ENCODE data around the gene PGF. TPM values are rescaled to one million over a fixed set of nuclear protein-coding genes. Genes with fewer than 3 reads are reported as not detected.
"Not testable (repeated sequence)": the region's sequence is repeated elsewhere in the genome, so short reads cannot be mapped to it uniquely, and the experiment has no call there.

Gene PGF
- total and polyA plus RNA-seq, 2 of the 13 experiments (the other 11 are each of a cell fraction or from before 2014, with no cell fraction given) = 10.7 to 27.5 TPM

GRCh38 chr14:74931744-74932143 is 23.7 kb downstream of the PGF start:
- BruUV-seq (replicated peaks); H4K20me1 ChIP-seq (ENCODE audit: insufficient read depth, low read length); H3K36me3 ChIP-seq (replicated peaks in 1 of 2; ENCODE audit: control insufficient read depth in 1 of 2, insufficient read depth in 2 of 2, low read length in 2 of 2); H3K79me2 ChIP-seq (ENCODE audit: insufficient read depth, low read length); intact Hi-C loops (cut with micrococcal nuclease; ENCODE audit: unreplicated experiment); H3K9ac ChIP-seq (ENCODE audit: insufficient read depth, low read depth, low read length); H3K27me3 ChIP-seq (ENCODE audit: control insufficient read depth in 1 of 2, insufficient read depth in 2 of 2, low read length in 2 of 2); CTCF ChIA-PET (ENCODE audit: low intra/inter-chr PET ratio, low total read pairs); FAIRE-seq; H3K27ac ChIP-seq (ENCODE audit: extremely low read length, insufficient read depth, low read length); H3K4me3 ChIP-seq (replicated peaks in 1 of 3; ENCODE audit: insufficient read depth in 1 of 3, low read depth in 2 of 3, low read length in 3 of 3); DNase-seq (ENCODE audit: low spot score); in situ Hi-C loops (cut with HindIII; ENCODE audit: extremely low pct_ligation_motif_present, low pct_unique_long_range_greater_than_20kb); ATAC-seq; H3K9me3 ChIP-seq (ENCODE audit: low read length); H2AFZ ChIP-seq (ENCODE audit: low read length): not testable (repeated sequence)
- Histone ChIP-seq H3K4me1 (ENCODE audit: insufficient read depth, low read length) (peaks cover 39% of the 10 kb centered on the region), H3K4me2 (ENCODE audit: low read depth, low read length) (peak overlapping the region; percentile 87; the same call in 1 of the 2 replicates)
- 65% methylated on average over 9 of the region's 9 CpGs for whole genome bisulfite sequencing (ENCODE audit: low lambda C conversion rate)
- TF ChIP-seq ZNF770 (CRISPR knock-in tag; IDR thresholded peaks at IDR 0.05) = peak; percentile 88
- POLR2A ChIA-PET = interaction anchor here (0.8 to 2.5 kb wide), 2 partner anchors 9 to 49 kb away, joined by 3 to 10 read pairs; partner anchors contain the start of gene RPS6KL1

GRCh38 chr14:74929242-74929641 is 26.2 kb downstream of the PGF start:
- ChIA-PET CTCF (ENCODE audit: low intra/inter-chr PET ratio, low total read pairs) (no interaction called here), POLR2A (no interaction called here)
- intact Hi-C loops (cut with micrococcal nuclease; ENCODE audit: unreplicated experiment) = no loop called here
- in situ Hi-C loops (cut with HindIII; ENCODE audit: extremely low pct_ligation_motif_present, low pct_unique_long_range_greater_than_20kb) = no loop called here
- peaks cover 27% of the 10 kb centered on the region for H3K4me1 ChIP-seq (ENCODE audit: insufficient read depth, low read length)
- H3K9ac ChIP-seq (ENCODE audit: insufficient read depth, low read depth, low read length) = no peak overlapping the region
- WGBS (ENCODE audit: low lambda C conversion rate) = 16% methylated on average over 6 of the region's 6 CpGs
- no TSS peak for BruUV-seq (replicated peaks)
- no peak overlapping the region for H3K27ac ChIP-seq (ENCODE audit: extremely low read length, insufficient read depth, low read length)
- no peaks in the 10 kb centered on the region for H3K79me2 ChIP-seq (ENCODE audit: insufficient read depth, low read length)
- no peak for FAIRE-seq
- DNase-seq (ENCODE audit: low spot score) = no peak
- no peak overlapping the region for H3K4me3 ChIP-seq (replicated peaks in 1 of 3; ENCODE audit: insufficient read depth in 1 of 3, low read depth in 2 of 3, low read length in 3 of 3)
- H3K27me3 ChIP-seq (ENCODE audit: control insufficient read depth in 1 of 2, insufficient read depth in 2 of 2, low read length in 2 of 2) = peaks cover 0 to 2% of the 10 kb centered on the region in 2 experiments; a peak in 2 of 5 replicates
- no peaks in the 10 kb centered on the region for H3K36me3 ChIP-seq (replicated peaks in 1 of 2; ENCODE audit: control insufficient read depth in 1 of 2, insufficient read depth in 2 of 2, low read length in 2 of 2)
- no peak for ATAC-seq
- H3K9me3 ChIP-seq (ENCODE audit: low read length) = no peaks in the 10 kb centered on the region
- H4K20me1 ChIP-seq (ENCODE audit: insufficient read depth, low read length) = no peaks in the 10 kb centered on the region
- H3K4me2 ChIP-seq (ENCODE audit: low read depth, low read length) = no peak overlapping the region
- no peak overlapping the region for H2AFZ ChIP-seq (ENCODE audit: low read length)
- TF ChIP-seq ZNF644 (CRISPR knock-in tag; IDR thresholded peaks at IDR 0.05; ENCODE audit: low read depth) (no peak), ZBTB44 (CRISPR knock-in tag; IDR thresholded peaks at IDR 0.05) (no peak), ZNF770 (CRISPR knock-in tag; IDR thresholded peaks at IDR 0.05) (peak; percentile 97), EHMT2 (IDR thresholded peaks at IDR 0.05; ENCODE audit: borderline replicate concordance, low read depth, low read length) (no peak), ZNF263 (CRISPR knock-in tag; IDR thresholded peaks at IDR 0.05) (no peak), MYNN (CRISPR knock-in tag; IDR thresholded peaks at IDR 0.05; ENCODE audit: low read depth) (no peak), ZC3H4 (CRISPR knock-in tag; IDR thresholded peaks at IDR 0.05; ENCODE audit: borderline replicate concordance) (no peak), KDM3A (CRISPR knock-in tag; IDR thresholded peaks at IDR 0.05; ENCODE audit: low read depth) (no peak), FOSL1 (CRISPR knock-in tag; IDR thresholded peaks at IDR 0.05; ENCODE audit: borderline replicate concordance) (no peak), ZNF557 (CRISPR knock-in tag; IDR thresholded peaks at IDR 0.05) (no peak), ZNF414 (CRISPR knock-in tag; IDR thresholded peaks at IDR 0.05) (no peak), MEIS2 (CRISPR knock-in tag; IDR thresholded peaks at IDR 0.05) (no peak)
